ENCODE results near the gene ZNF81.
"Not testable (repeated sequence)": the region's sequence is repeated elsewhere in the genome, so short reads cannot be mapped to it uniquely, and the experiment has no call there.

ZNF81 gene

GRCh38 chrX:47836164-47837072, at the start of gene ZNF81:
TSS of gene ZNF81 (plus strand) at chrX:47836902. CDS start at chrX:47846268, 9,366 bp downstream.
- peak; percentile 75 to 89 for DNase-seq (ENCODE audit: extremely low read depth in 1 of 2, low read depth in 1 of 2)

- no peak for DNase-seq (ENCODE audit: extremely low read depth in 1 of 2, low read depth in 1 of 2)
Observed at GRCh38 chrX:47796433-47796906, 40.2 kb upstream of the ZNF81 start.

- no peak for DNase-seq (ENCODE audit: extremely low read depth in 1 of 2, low read depth in 1 of 2)
Observed at GRCh38 chrX:47797084-47797483, 39.6 kb upstream of the ZNF81 start.

GRCh38 chrX:47798861-47799260, 37.8 kb upstream of the ZNF81 start:
- no peak for DNase-seq (ENCODE audit: extremely low read depth in 1 of 2, low read depth in 1 of 2)

- DNase-seq (ENCODE audit: extremely low read depth in 1 of 2, low read depth in 1 of 2) = no peak
Observed at GRCh38 chrX:47802589-47802988, 34.1 kb upstream of the ZNF81 start.

- not testable (repeated sequence) for DNase-seq (ENCODE audit: extremely low read depth in 1 of 2, low read depth in 1 of 2)
Observed at GRCh38 chrX:47803103-47803502, 33.6 kb upstream of the ZNF81 start.

- no peak for DNase-seq (ENCODE audit: extremely low read depth in 1 of 2, low read depth in 1 of 2)
Observed at GRCh38 chrX:47804315-47804714, 32.4 kb upstream of the ZNF81 start.

- not testable (repeated sequence) for DNase-seq (ENCODE audit: extremely low read depth in 1 of 2, low read depth in 1 of 2)
Observed at GRCh38 chrX:47805844-47806243, 30.9 kb upstream of the ZNF81 start.

GRCh38 chrX:47806415-47807271, 30.1 kb upstream of the ZNF81 start:
- not testable (repeated sequence) for DNase-seq (ENCODE audit: extremely low read depth in 1 of 2, low read depth in 1 of 2)

- DNase-seq (ENCODE audit: extremely low read depth in 1 of 2, low read depth in 1 of 2) = not testable (repeated sequence)
Observed at GRCh38 chrX:47807272-47807538, 29.5 kb upstream of the ZNF81 start.

- DNase-seq (ENCODE audit: extremely low read depth in 1 of 2, low read depth in 1 of 2) = no peak
Observed at GRCh38 chrX:47807548-47807947, 29.2 kb upstream of the ZNF81 start.

- no peak for DNase-seq (ENCODE audit: extremely low read depth in 1 of 2, low read depth in 1 of 2)
Observed at GRCh38 chrX:47808904-47809788, 27.6 kb upstream of the ZNF81 start.

GRCh38 chrX:47814851-47815250, 21.9 kb upstream of the ZNF81 start:
- DNase-seq (ENCODE audit: extremely low read depth in 1 of 2, low read depth in 1 of 2) = no peak

GRCh38 chrX:47815901-47816845, 20.5 kb upstream of the ZNF81 start:
- DNase-seq (ENCODE audit: extremely low read depth in 1 of 2, low read depth in 1 of 2) = no peak

GRCh38 chrX:47817421-47817820, 19.3 kb upstream of the ZNF81 start:
- DNase-seq (ENCODE audit: extremely low read depth in 1 of 2, low read depth in 1 of 2) = no peak

- no peak for DNase-seq (ENCODE audit: extremely low read depth in 1 of 2, low read depth in 1 of 2)
Observed at GRCh38 chrX:47817897-47818296, 18.8 kb upstream of the ZNF81 start.

- no peak for DNase-seq (ENCODE audit: extremely low read depth in 1 of 2, low read depth in 1 of 2)
Observed at GRCh38 chrX:47828984-47829383, 7.7 kb upstream of the ZNF81 start.

GRCh38 chrX:47831788-47832187, 4.9 kb upstream of the ZNF81 start:
- DNase-seq (ENCODE audit: extremely low read depth in 1 of 2, low read depth in 1 of 2) = peak in 1 of 2 donors; percentile 12

- DNase-seq (ENCODE audit: extremely low read depth in 1 of 2, low read depth in 1 of 2) = no peak
Observed at GRCh38 chrX:47838361-47838760, 1.7 kb downstream of the ZNF81 start.

- DNase-seq (ENCODE audit: extremely low read depth in 1 of 2, low read depth in 1 of 2) = no peak
Observed at GRCh38 chrX:47840111-47840510, 3.4 kb downstream of the ZNF81 start.

Data from stimulated activated CD8-positive, alpha-beta memory T cell treated with anti-CD3 and anti-CD28 coated beads, Interleukin-7, amount 100 ng/mL, for 48 hours (primary cell).